ENCODE measurements around the gene PYHIN1. TPM values are rescaled to one million over a fixed set of nuclear protein-coding genes. Genes with fewer than 3 reads are reported as not detected.
"Not testable (repeated sequence)": the region's sequence is repeated elsewhere in the genome, so short reads cannot be mapped to it uniquely, and the experiment has no call there.

Gene PYHIN1
- total RNA-seq, 1 donor from 2014 or later = not detected

- no peak for DNase-seq (ENCODE audit: low spot score in 2 of 2)
- no peak for FAIRE-seq
These were observed 47.4 kb downstream of the PYHIN1 start for GRCh38 chr1:158978730-158979129.

- FAIRE-seq (no peak), DNase-seq (ENCODE audit: low spot score in 2 of 2) (no peak)
These were observed 47.9 kb downstream of the PYHIN1 start for GRCh38 chr1:158979229-158979628.

GRCh38 chr1:158983235-158983634 lies 51.9 kb downstream of the PYHIN1 start:
- DNase-seq (ENCODE audit: low spot score in 2 of 2) = no peak
- no peak for FAIRE-seq

- FAIRE-seq (no peak), DNase-seq (ENCODE audit: low spot score in 2 of 2) (no peak)
These were observed 53.0 kb downstream of the PYHIN1 start for GRCh38 chr1:158984386-158984785.

GRCh38 chr1:158989424-158989823 lies 58.1 kb downstream of the PYHIN1 start:
- DNase-seq (ENCODE audit: low spot score in 2 of 2) = no peak
- FAIRE-seq = no peak

GRCh38 chr1:158992787-158993312 lies 61.5 kb downstream of the PYHIN1 start:
- no peak for FAIRE-seq
- no peak for DNase-seq (ENCODE audit: low spot score in 2 of 2)

GRCh38 chr1:158996998-158997397 lies 65.6 kb downstream of the PYHIN1 start:
- no peak for FAIRE-seq
- DNase-seq (ENCODE audit: low spot score in 2 of 2) = no peak

- no peak for DNase-seq (ENCODE audit: low spot score in 2 of 2)
- no peak for FAIRE-seq
These were observed 66.9 kb downstream of the PYHIN1 start for GRCh38 chr1:158998037-158998780.

- DNase-seq (ENCODE audit: low spot score in 2 of 2) = no peak
These were observed 67.4 kb downstream of the PYHIN1 start for GRCh38 chr1:158998781-158999161.

GRCh38 chr1:158999316-159000069 lies 68.1 kb downstream of the PYHIN1 start:
- DNase-seq (ENCODE audit: low spot score in 2 of 2) (peak in 1 of 2 donors; percentile 14), FAIRE-seq (no peak)

More at GRCh38 chr1:158998781-158999161, 67.4 kb downstream of the PYHIN1 start:
- FAIRE-seq = peak; percentile 33

- FAIRE-seq = no peak
- DNase-seq (ENCODE audit: low spot score in 2 of 2) = no peak
These were observed 68.7 kb downstream of the PYHIN1 start for GRCh38 chr1:159000070-159000409.

GRCh38 chr1:159000625-159001024 lies 69.3 kb downstream of the PYHIN1 start:
- FAIRE-seq = no peak

GRCh38 chr1:159005161-159005560 lies 73.8 kb downstream of the PYHIN1 start:
- no peak for DNase-seq (ENCODE audit: low spot score in 2 of 2)
- no peak for FAIRE-seq

More at GRCh38 chr1:159000625-159001024, 69.3 kb downstream of the PYHIN1 start:
- DNase-seq (ENCODE audit: low spot score in 2 of 2) = peak in 1 of 2 donors; percentile 48

GRCh38 chr1:159005676-159006075 lies 74.3 kb downstream of the PYHIN1 start:
- DNase-seq (ENCODE audit: low spot score in 2 of 2) (no peak), FAIRE-seq (no peak)

GRCh38 chr1:159006210-159006807 lies 75.0 kb downstream of the PYHIN1 start:
- FAIRE-seq = not testable (repeated sequence)

GRCh38 chr1:159007726-159008125 lies 76.4 kb downstream of the PYHIN1 start:
- no peak for FAIRE-seq
- no peak for DNase-seq (ENCODE audit: low spot score in 2 of 2)

More at GRCh38 chr1:159006210-159006807, 75.0 kb downstream of the PYHIN1 start:
- not testable (repeated sequence) for DNase-seq (ENCODE audit: low spot score in 2 of 2)

- DNase-seq (ENCODE audit: low spot score in 2 of 2) = no peak
- FAIRE-seq = no peak
These were observed 77.4 kb downstream of the PYHIN1 start for GRCh38 chr1:159008744-159009188.

GRCh38 chr1:159009287-159009686 lies 77.9 kb downstream of the PYHIN1 start:
- DNase-seq (ENCODE audit: low spot score in 2 of 2) = no peak

GRCh38 chr1:159009704-159010361 lies 78.5 kb downstream of the PYHIN1 start, which contains the start of gene IFI16:
TSS of gene IFI16 (plus strand) at chr1:159009907. CDS start at chr1:159014681, 4,774 bp downstream.
- FAIRE-seq = no peak
- DNase-seq (ENCODE audit: low spot score in 2 of 2) = peak in 1 of 2 donors; percentile 32

More at GRCh38 chr1:159009287-159009686, 77.9 kb downstream of the PYHIN1 start:
- no peak for FAIRE-seq

GRCh38 chr1:159010391-159010790 lies 79.0 kb downstream of the PYHIN1 start:
- no peak for FAIRE-seq

More at GRCh38 chr1:159010391-159010790, 79.0 kb downstream of the PYHIN1 start:
- no peak for DNase-seq (ENCODE audit: low spot score in 2 of 2)
